ENCODE measurements around the gene NEDD4.

Gene NEDD4

GRCh38 chr15:55873024-55873720 lies 120.2 kb downstream of the NEDD4 start:
- Histone ChIP-seq H3K4ac (ENCODE audit: low read depth in 1 of 2, low read length in 2 of 2) (no peak overlapping the region), H3K9ac (ENCODE audit: low read length) (no peak overlapping the region), H4K91ac (ENCODE audit: low read length) (no peak overlapping the region), H3K27ac (ENCODE audit: low read length, poor library complexity, severe bottlenecking) (no peak overlapping the region), H4K8ac (ENCODE audit: low read length) (no peak overlapping the region), H3K4me3 (ENCODE audit: insufficient read depth in 1 of 2, low read depth in 1 of 2, low read length in 2 of 2) (no peak overlapping the region), H3K4me2 (ENCODE audit: low read length, poor library complexity, severe bottlenecking) (no peak overlapping the region), H3K27me3 (ENCODE audit: control insufficient read depth in 1 of 2, insufficient read depth in 1 of 2, low read length in 2 of 2) (no peaks in the 10 kb centered on the region), H2BK120ac (ENCODE audit: low read depth, low read length) (no peak overlapping the region), H3K14ac (ENCODE audit: low read length in 2 of 2) (no peak overlapping the region), H2BK5ac (ENCODE audit: low read depth, low read length, poor library complexity, severe bottlenecking) (no peak overlapping the region), H2AK5ac (ENCODE audit: low read length, severe bottlenecking) (no peak overlapping the region), H2BK15ac (ENCODE audit: low read depth, poor library complexity, severe bottlenecking) (no peak overlapping the region), H2BK12ac (ENCODE audit: low read length in 2 of 2) (no peak overlapping the region), H3K9me3 (ENCODE audit: control insufficient read depth, low read length) (peaks cover 2% of the 10 kb centered on the region), H3K18ac (ENCODE audit: low read depth in 1 of 2, low read length in 2 of 2) (no peak overlapping the region), H3K79me1 (replicated peaks; ENCODE audit: low read length, poor library complexity, severe bottlenecking) (no peaks in the 10 kb centered on the region), H3K36me3 (ENCODE audit: control insufficient read depth in 1 of 2, insufficient read depth in 2 of 2, low read depth in 1 of 2, low read length in 2 of 2) (peaks cover 0 to 7% of the 10 kb centered on the region in 2 experiments), H3K4me1 (ENCODE audit: control insufficient read depth, insufficient read depth, low read depth, low read length) (peaks cover 1% of the 10 kb centered on the region), H3K23ac (ENCODE audit: low read length in 2 of 2) (no peak overlapping the region), H2AFZ (ENCODE audit: low read depth, low read length) (no peak overlapping the region)
- 48% methylated on average over 4 of the region's 4 CpGs for WGBS
- DNase-seq: peak; percentile 10

GRCh38 chr15:55872471-55872870 lies 120.9 kb downstream of the NEDD4 start:
- no peak overlapping the region for H4K8ac ChIP-seq (ENCODE audit: low read length)
- H3K14ac ChIP-seq (ENCODE audit: low read length in 2 of 2): no peak overlapping the region
- H2BK15ac ChIP-seq (ENCODE audit: low read depth, poor library complexity, severe bottlenecking): no peak overlapping the region
- no peak overlapping the region for H2BK5ac ChIP-seq (ENCODE audit: low read depth, low read length, poor library complexity, severe bottlenecking)
- H3K4me3 ChIP-seq (ENCODE audit: insufficient read depth in 1 of 2, low read depth in 1 of 2, low read length in 2 of 2): no peak overlapping the region
- H3K9me3 ChIP-seq (ENCODE audit: control insufficient read depth, low read length): peaks cover 2% of the 10 kb centered on the region
- WGBS: 98% methylated on average over 2 of the region's 2 CpGs
- no peak overlapping the region for H2BK120ac ChIP-seq (ENCODE audit: low read depth, low read length)
- no peak overlapping the region for H2AK5ac ChIP-seq (ENCODE audit: low read length, severe bottlenecking)
- no peak overlapping the region for H3K18ac ChIP-seq (ENCODE audit: low read depth in 1 of 2, low read length in 2 of 2)
- peaks cover 1% of the 10 kb centered on the region for H3K4me1 ChIP-seq (ENCODE audit: control insufficient read depth, insufficient read depth, low read depth, low read length)
- no peak overlapping the region for H3K27ac ChIP-seq (ENCODE audit: low read length, poor library complexity, severe bottlenecking)
- H3K23ac ChIP-seq (ENCODE audit: low read length in 2 of 2): no peak overlapping the region
- H3K36me3 ChIP-seq (ENCODE audit: control insufficient read depth in 1 of 2, insufficient read depth in 2 of 2, low read depth in 1 of 2, low read length in 2 of 2): peaks cover 0 to 7% of the 10 kb centered on the region in 2 experiments
- no peak for DNase-seq
- H3K9ac ChIP-seq (ENCODE audit: low read length): no peak overlapping the region
- H4K91ac ChIP-seq (ENCODE audit: low read length): no peak overlapping the region
- no peak overlapping the region for H2BK12ac ChIP-seq (ENCODE audit: low read length in 2 of 2)
- H3K79me1 ChIP-seq (replicated peaks; ENCODE audit: low read length, poor library complexity, severe bottlenecking): no peaks in the 10 kb centered on the region
- no peak overlapping the region for H3K4me2 ChIP-seq (ENCODE audit: low read length, poor library complexity, severe bottlenecking)
- no peaks in the 10 kb centered on the region for H3K27me3 ChIP-seq (ENCODE audit: control insufficient read depth in 1 of 2, insufficient read depth in 1 of 2, low read length in 2 of 2)
- H3K4ac ChIP-seq (ENCODE audit: low read depth in 1 of 2, low read length in 2 of 2): no peak overlapping the region
- no peak overlapping the region for H2AFZ ChIP-seq (ENCODE audit: low read depth, low read length)

- Histone ChIP-seq H3K14ac (ENCODE audit: low read length in 2 of 2) (no peak overlapping the region), H3K18ac (ENCODE audit: low read depth in 1 of 2, low read length in 2 of 2) (no peak overlapping the region), H3K23ac (ENCODE audit: low read length in 2 of 2) (no peak overlapping the region), H3K9ac (ENCODE audit: low read length) (no peak overlapping the region), H2BK120ac (ENCODE audit: low read depth, low read length) (no peak overlapping the region), H2BK12ac (ENCODE audit: low read length in 2 of 2) (no peak overlapping the region), H2AFZ (ENCODE audit: low read depth, low read length) (no peak overlapping the region), H2AK5ac (ENCODE audit: low read length, severe bottlenecking) (no peak overlapping the region), H3K4me2 (ENCODE audit: low read length, poor library complexity, severe bottlenecking) (no peak overlapping the region), H4K91ac (ENCODE audit: low read length) (no peak overlapping the region), H3K4me3 (ENCODE audit: insufficient read depth in 1 of 2, low read depth in 1 of 2, low read length in 2 of 2) (no peak overlapping the region), H2BK5ac (ENCODE audit: low read depth, low read length, poor library complexity, severe bottlenecking) (no peak overlapping the region), H2BK15ac (ENCODE audit: low read depth, poor library complexity, severe bottlenecking) (no peak overlapping the region), H3K36me3 (ENCODE audit: control insufficient read depth in 1 of 2, insufficient read depth in 2 of 2, low read depth in 1 of 2, low read length in 2 of 2) (peaks cover 0 to 7% of the 10 kb centered on the region in 2 experiments), H3K4me1 (ENCODE audit: control insufficient read depth, insufficient read depth, low read depth, low read length) (peaks cover 1% of the 10 kb centered on the region), H3K27me3 (ENCODE audit: control insufficient read depth in 1 of 2, insufficient read depth in 1 of 2, low read length in 2 of 2) (no peaks in the 10 kb centered on the region), H3K9me3 (ENCODE audit: control insufficient read depth, low read length) (no peaks in the 10 kb centered on the region), H3K27ac (ENCODE audit: low read length, poor library complexity, severe bottlenecking) (no peak overlapping the region), H3K4ac (ENCODE audit: low read depth in 1 of 2, low read length in 2 of 2) (no peak overlapping the region), H4K8ac (ENCODE audit: low read length) (no peak overlapping the region), H3K79me1 (replicated peaks; ENCODE audit: low read length, poor library complexity, severe bottlenecking) (no peaks in the 10 kb centered on the region)
- 98% methylated on average over 1 of the region's 2 CpGs for WGBS
- no peak for DNase-seq
Observed at GRCh38 chr15:55869660-55870059, 123.8 kb downstream of the NEDD4 start.

GRCh38 chr15:55868707-55869106 lies 124.7 kb downstream of the NEDD4 start:
- Histone ChIP-seq H3K4me1 (ENCODE audit: control insufficient read depth, insufficient read depth, low read depth, low read length) (peaks cover 1% of the 10 kb centered on the region), H4K91ac (ENCODE audit: low read length) (no peak overlapping the region), H2AK5ac (ENCODE audit: low read length, severe bottlenecking) (no peak overlapping the region), H3K27me3 (ENCODE audit: control insufficient read depth in 1 of 2, insufficient read depth in 1 of 2, low read length in 2 of 2) (no peaks in the 10 kb centered on the region), H3K4me3 (ENCODE audit: insufficient read depth in 1 of 2, low read depth in 1 of 2, low read length in 2 of 2) (no peak overlapping the region), H3K23ac (ENCODE audit: low read length in 2 of 2) (no peak overlapping the region), H3K36me3 (ENCODE audit: control insufficient read depth in 1 of 2, insufficient read depth in 2 of 2, low read depth in 1 of 2, low read length in 2 of 2) (peaks cover 0 to 7% of the 10 kb centered on the region in 2 experiments), H3K4me2 (ENCODE audit: low read length, poor library complexity, severe bottlenecking) (no peak overlapping the region), H2BK5ac (ENCODE audit: low read depth, low read length, poor library complexity, severe bottlenecking) (no peak overlapping the region), H3K14ac (ENCODE audit: low read length in 2 of 2) (no peak overlapping the region), H3K9ac (ENCODE audit: low read length) (no peak overlapping the region), H3K9me3 (ENCODE audit: control insufficient read depth, low read length) (no peaks in the 10 kb centered on the region), H2BK15ac (ENCODE audit: low read depth, poor library complexity, severe bottlenecking) (no peak overlapping the region), H2BK12ac (ENCODE audit: low read length in 2 of 2) (no peak overlapping the region), H2BK120ac (ENCODE audit: low read depth, low read length) (no peak overlapping the region), H3K79me1 (replicated peaks; ENCODE audit: low read length, poor library complexity, severe bottlenecking) (no peaks in the 10 kb centered on the region), H4K8ac (ENCODE audit: low read length) (no peak overlapping the region), H3K27ac (ENCODE audit: low read length, poor library complexity, severe bottlenecking) (no peak overlapping the region), H3K18ac (ENCODE audit: low read depth in 1 of 2, low read length in 2 of 2) (no peak overlapping the region), H2AFZ (ENCODE audit: low read depth, low read length) (no peak overlapping the region), H3K4ac (ENCODE audit: low read depth in 1 of 2, low read length in 2 of 2) (no peak overlapping the region)
- WGBS: 78% methylated on average over 3 of the region's 3 CpGs
- peak; percentile 3 for DNase-seq

Measured in mesenchymal stem cell (in vitro differentiated cells and primary cell).